Measurements from ENCODE around the gene ADAM17.
"Not testable (repeated sequence)": the region's sequence is repeated elsewhere in the genome, so short reads cannot be mapped to it uniquely, and the experiment has no call there.

The ADAM17 gene

GRCh38 chr2:9558948-9559381, 3.3 kb upstream of the ADAM17 start:
- peaks cover 7 to 8% of the 10 kb centered on the region in 2 donors for H3K4me1 ChIP-seq (ENCODE audit: control insufficient read depth in 1 of 2, insufficient read depth in 2 of 2, low read length in 2 of 2)
- H3K27me3 ChIP-seq (ENCODE audit: low read depth, low read length): no peaks in the 10 kb centered on the region
- peak overlapping the region; percentile 16 for H3K27ac ChIP-seq (ENCODE audit: low read length)
- H3K4me3 ChIP-seq (ENCODE audit: low read depth in 1 of 2, low read length in 2 of 2): no peak overlapping the region
- H3K36me3 ChIP-seq (ENCODE audit: control insufficient read depth in 1 of 2, insufficient read depth in 2 of 2, low read length in 2 of 2): peaks cover 0 to 7% of the 10 kb centered on the region in 2 donors
- no peaks in the 10 kb centered on the region for H3K9me3 ChIP-seq (ENCODE audit: control insufficient read depth in 1 of 2, low read length in 2 of 2)

GRCh38 chr2:9556121-9556743, 602 bp upstream of the ADAM17 start:
- no peaks in the 10 kb centered on the region for H3K27me3 ChIP-seq (ENCODE audit: low read depth, low read length)
- peaks cover 0 to 11% of the 10 kb centered on the region in 2 donors for H3K36me3 ChIP-seq (ENCODE audit: control insufficient read depth in 1 of 2, insufficient read depth in 2 of 2, low read length in 2 of 2)
- H3K9me3 ChIP-seq (ENCODE audit: control insufficient read depth in 1 of 2, low read length in 2 of 2): no peaks in the 10 kb centered on the region
- peak overlapping the region; percentile 84 to 89 for H3K4me3 ChIP-seq (ENCODE audit: low read depth in 1 of 2, low read length in 2 of 2)
- H3K27ac ChIP-seq (ENCODE audit: low read length): peak overlapping the region; percentile 95
- H3K4me1 ChIP-seq (ENCODE audit: control insufficient read depth in 1 of 2, insufficient read depth in 2 of 2, low read length in 2 of 2): peaks cover 10 to 21% of the 10 kb centered on the region in 2 donors

GRCh38 chr2:9554921-9555296, 721 bp downstream of the ADAM17 start:
- Histone ChIP-seq H3K4me3 (ENCODE audit: low read depth in 1 of 2, low read length in 2 of 2) (peak overlapping the region; percentile 84 to 90), H3K36me3 (ENCODE audit: control insufficient read depth in 1 of 2, insufficient read depth in 2 of 2, low read length in 2 of 2) (peaks cover 0 to 11% of the 10 kb centered on the region in 2 donors), H3K27me3 (ENCODE audit: low read depth, low read length) (no peaks in the 10 kb centered on the region), H3K9me3 (ENCODE audit: control insufficient read depth in 1 of 2, low read length in 2 of 2) (no peaks in the 10 kb centered on the region), H3K27ac (ENCODE audit: low read length) (peak overlapping the region; percentile 98), H3K4me1 (ENCODE audit: control insufficient read depth in 1 of 2, insufficient read depth in 2 of 2, low read length in 2 of 2) (peaks cover 12 to 21% of the 10 kb centered on the region in 2 donors)

- peak overlapping the region; percentile 80 for H3K27ac ChIP-seq (ENCODE audit: low read length)
- peaks cover 0 to 11% of the 10 kb centered on the region in 2 donors for H3K36me3 ChIP-seq (ENCODE audit: control insufficient read depth in 1 of 2, insufficient read depth in 2 of 2, low read length in 2 of 2)
- H3K27me3 ChIP-seq (ENCODE audit: low read depth, low read length): no peaks in the 10 kb centered on the region
- H3K4me1 ChIP-seq (ENCODE audit: control insufficient read depth in 1 of 2, insufficient read depth in 2 of 2, low read length in 2 of 2): peaks cover 13 to 22% of the 10 kb centered on the region in 2 donors
- H3K9me3 ChIP-seq (ENCODE audit: control insufficient read depth in 1 of 2, low read length in 2 of 2): no peaks in the 10 kb centered on the region
- no peak overlapping the region for H3K4me3 ChIP-seq (ENCODE audit: low read depth in 1 of 2, low read length in 2 of 2)
Measured at GRCh38 chr2:9552219-9553178, 3.1 kb downstream of the ADAM17 start.

GRCh38 chr2:9550859-9551391, 4.7 kb downstream of the ADAM17 start:
- not testable (repeated sequence) for H3K9me3 ChIP-seq (ENCODE audit: control insufficient read depth in 1 of 2, low read length in 2 of 2); H3K4me3 ChIP-seq (ENCODE audit: low read depth in 1 of 2, low read length in 2 of 2); H3K27ac ChIP-seq (ENCODE audit: low read length); H3K27me3 ChIP-seq (ENCODE audit: low read depth, low read length)
- Histone ChIP-seq H3K4me1 (ENCODE audit: control insufficient read depth in 1 of 2, insufficient read depth in 2 of 2, low read length in 2 of 2) (peaks cover 6 to 28% of the 10 kb centered on the region in 2 donors), H3K36me3 (ENCODE audit: control insufficient read depth in 1 of 2, insufficient read depth in 2 of 2, low read length in 2 of 2) (peaks cover 0 to 11% of the 10 kb centered on the region in 2 donors)

- no peak overlapping the region for H3K27ac ChIP-seq (ENCODE audit: low read length)
- no peaks in the 10 kb centered on the region for H3K27me3 ChIP-seq (ENCODE audit: low read depth, low read length)
- peaks cover 6 to 29% of the 10 kb centered on the region in 2 donors for H3K4me1 ChIP-seq (ENCODE audit: control insufficient read depth in 1 of 2, insufficient read depth in 2 of 2, low read length in 2 of 2)
- H3K9me3 ChIP-seq (ENCODE audit: control insufficient read depth in 1 of 2, low read length in 2 of 2): no peaks in the 10 kb centered on the region
- H3K36me3 ChIP-seq (ENCODE audit: control insufficient read depth in 1 of 2, insufficient read depth in 2 of 2, low read length in 2 of 2): peaks cover 0 to 3% of the 10 kb centered on the region in 2 donors
- no peak overlapping the region for H3K4me3 ChIP-seq (ENCODE audit: low read depth in 1 of 2, low read length in 2 of 2)
Measured at GRCh38 chr2:9549420-9549819, 6.2 kb downstream of the ADAM17 start.

GRCh38 chr2:9548506-9548905, 7.1 kb downstream of the ADAM17 start:
- Histone ChIP-seq H3K27ac (ENCODE audit: low read length) (no peak overlapping the region), H3K4me1 (ENCODE audit: control insufficient read depth in 1 of 2, insufficient read depth in 2 of 2, low read length in 2 of 2) (peaks cover 6 to 20% of the 10 kb centered on the region in 2 donors)

GRCh38 chr2:9547262-9547991, 8.2 kb downstream of the ADAM17 start:
- Histone ChIP-seq H3K4me1 (ENCODE audit: control insufficient read depth in 1 of 2, insufficient read depth in 2 of 2, low read length in 2 of 2) (peaks cover 3 to 20% of the 10 kb centered on the region in 2 donors), H3K27ac (ENCODE audit: low read length) (no peak overlapping the region), H3K27me3 (ENCODE audit: low read depth, low read length) (no peaks in the 10 kb centered on the region), H3K9me3 (ENCODE audit: control insufficient read depth in 1 of 2, low read length in 2 of 2) (no peaks in the 10 kb centered on the region), H3K36me3 (ENCODE audit: control insufficient read depth in 1 of 2, insufficient read depth in 2 of 2, low read length in 2 of 2) (no peaks in the 10 kb centered on the region), H3K4me3 (ENCODE audit: low read depth in 1 of 2, low read length in 2 of 2) (no peak overlapping the region)

More at GRCh38 chr2:9548506-9548905, 7.1 kb downstream of the ADAM17 start:
- Histone ChIP-seq H3K4me3 (ENCODE audit: low read depth in 1 of 2, low read length in 2 of 2) (no peak overlapping the region), H3K9me3 (ENCODE audit: control insufficient read depth in 1 of 2, low read length in 2 of 2) (no peaks in the 10 kb centered on the region), H3K27me3 (ENCODE audit: low read depth, low read length) (no peaks in the 10 kb centered on the region), H3K36me3 (ENCODE audit: control insufficient read depth in 1 of 2, insufficient read depth in 2 of 2, low read length in 2 of 2) (peaks cover 0 to 3% of the 10 kb centered on the region in 2 donors)

- H3K9me3 ChIP-seq (ENCODE audit: control insufficient read depth in 1 of 2, low read length in 2 of 2): no peaks in the 10 kb centered on the region
- H3K4me1 ChIP-seq (ENCODE audit: control insufficient read depth in 1 of 2, insufficient read depth in 2 of 2, low read length in 2 of 2): peaks cover 3 to 11% of the 10 kb centered on the region in 2 donors
- H3K36me3 ChIP-seq (ENCODE audit: control insufficient read depth in 1 of 2, insufficient read depth in 2 of 2, low read length in 2 of 2): no peaks in the 10 kb centered on the region
- H3K27me3 ChIP-seq (ENCODE audit: low read depth, low read length): no peaks in the 10 kb centered on the region
- H3K27ac ChIP-seq (ENCODE audit: low read length): no peak overlapping the region
- H3K4me3 ChIP-seq (ENCODE audit: low read depth in 1 of 2, low read length in 2 of 2): no peak overlapping the region
Measured at GRCh38 chr2:9545502-9545901, 10.1 kb downstream of the ADAM17 start.

GRCh38 chr2:9543557-9543956, 12.1 kb downstream of the ADAM17 start:
- Histone ChIP-seq H3K27ac (ENCODE audit: low read length) (no peak overlapping the region), H3K36me3 (ENCODE audit: control insufficient read depth in 1 of 2, insufficient read depth in 2 of 2, low read length in 2 of 2) (no peaks in the 10 kb centered on the region), H3K4me3 (ENCODE audit: low read depth in 1 of 2, low read length in 2 of 2) (no peak overlapping the region), H3K4me1 (ENCODE audit: control insufficient read depth in 1 of 2, insufficient read depth in 2 of 2, low read length in 2 of 2) (peaks cover 0 to 11% of the 10 kb centered on the region in 2 donors), H3K27me3 (ENCODE audit: low read depth, low read length) (no peaks in the 10 kb centered on the region), H3K9me3 (ENCODE audit: control insufficient read depth in 1 of 2, low read length in 2 of 2) (no peaks in the 10 kb centered on the region)

GRCh38 chr2:9539531-9539930, 16.1 kb downstream of the ADAM17 start:
- Histone ChIP-seq H3K36me3 (ENCODE audit: control insufficient read depth in 1 of 2, insufficient read depth in 2 of 2, low read length in 2 of 2) (peaks cover 4 to 10% of the 10 kb centered on the region in 2 donors), H3K9me3 (ENCODE audit: control insufficient read depth in 1 of 2, low read length in 2 of 2) (no peaks in the 10 kb centered on the region), H3K27me3 (ENCODE audit: low read depth, low read length) (no peaks in the 10 kb centered on the region), H3K27ac (ENCODE audit: low read length) (no peak overlapping the region), H3K4me1 (ENCODE audit: control insufficient read depth in 1 of 2, insufficient read depth in 2 of 2, low read length in 2 of 2) (no peaks in the 10 kb centered on the region), H3K4me3 (ENCODE audit: low read depth in 1 of 2, low read length in 2 of 2) (no peak overlapping the region)

Data from muscle layer of duodenum (tissue), 2 donors.